ENCODE results near the gene MYO10.

GRCh38 chr5:16679863-16680262 lies 256.2 kb downstream of the MYO10 start:
- TF ChIP-seq EGR1 (IDR thresholded peaks at IDR 0.05; ENCODE audit: borderline replicate concordance, low read depth, low read length): no peak
- peak; percentile 36 to 67 (median 61) for TF ChIP-seq CTCF (IDR thresholded peaks at IDR 0.05; ENCODE audit: control extremely low read depth in 1 of 3, insufficient read depth in 1 of 3, low read depth in 1 of 3, low read length in 3 of 3)
- no peak for TF ChIP-seq TAF1 (IDR thresholded peaks at IDR 0.05; ENCODE audit: low read depth, low read length)
- TF ChIP-seq ATF3 (IDR thresholded peaks at IDR 0.05; ENCODE audit: insufficient read depth, low read depth, low read length): no peak
- no peak for TF ChIP-seq SP4 (IDR thresholded peaks at IDR 0.05; ENCODE audit: low read length)
- no peak for TF ChIP-seq ATF2 (IDR thresholded peaks at IDR 0.05; ENCODE audit: low read length)
- TF ChIP-seq POLR2A (IDR thresholded peaks at IDR 0.05; ENCODE audit: control extremely low read depth in 1 of 2, low read depth in 2 of 2, low read length in 2 of 2): no peak
- TF ChIP-seq BRCA1 (IDR thresholded peaks at IDR 0.05; ENCODE audit: low read depth, low read length): no peak
- TF ChIP-seq RAD21 (IDR thresholded peaks at IDR 0.05 in 1 of 2, conservative IDR thresholded peaks at IDR 0.05 in 1 of 2; ENCODE audit: low read depth in 2 of 2, low read length in 2 of 2): peak; percentile 49 to 52
- TF ChIP-seq MAX (IDR thresholded peaks at IDR 0.05): no peak
- no peak for TF ChIP-seq PHF8 (conservative IDR thresholded peaks at IDR 0.05; ENCODE audit: low read depth, low read length)
- no peak for TF ChIP-seq TEAD4 (IDR thresholded peaks at IDR 0.05; ENCODE audit: low read depth, low read length)
- no peak for TF ChIP-seq SP1 (IDR thresholded peaks at IDR 0.05; ENCODE audit: low read depth, low read length)
- no peak for TF ChIP-seq JUND (IDR thresholded peaks at IDR 0.05; ENCODE audit: low read length)
